Activated T-helper 1 cell treated with anti-CD3 and anti-CD28 coated beads, Interleukin-12 subunit alpha, Interleukin-12 subunit beta, Interleukin-2, Interleukin-4 antibody, amounts not matched to agents 30 ng/mL and 10 ng/mL and 1 ng/mL, durations not matched to agents 14 hours and 24 hours and 36 hours (primary cell): ENCODE results near the gene FLNA. TPM values are rescaled to one million over a fixed set of nuclear protein-coding genes. Genes with fewer than 3 reads are reported as not detected.

Source experiments
- DNase-seq: peaks from one replicate; pipeline ENCODE4 v3.0.0; 2021; ENCODE audit warnings: low spot score
- H3K27ac Mint-ChIP-seq: one replicate; pipeline ENCODE4 v1.8.0; 2021; ENCODE audit warnings: mild to moderate bottlenecking, mixed read lengths
- H3K27me3 Mint-ChIP-seq: one replicate; pipeline ENCODE4 v1.8.0; 2022; ENCODE audit warnings: mild to moderate bottlenecking, moderate library complexity, mixed read lengths; ENCODE audit not compliant: insufficient read depth
- H3K36me3 Mint-ChIP-seq: one replicate; pipeline ENCODE4 v1.8.0; 2021; ENCODE audit warnings: low read depth, mixed read lengths
- H3K4me1 Mint-ChIP-seq: one replicate; pipeline ENCODE4 v1.8.0; 2021; ENCODE audit warnings: low read depth, mixed read lengths
- H3K4me3 Mint-ChIP-seq: one replicate; pipeline ENCODE4 v1.8.0; 2021; ENCODE audit warnings: mild to moderate bottlenecking, moderate library complexity, mixed read lengths
- H3K9me3 Mint-ChIP-seq: one replicate; pipeline ENCODE4 v1.8.0; 2021; ENCODE audit warnings: mixed read lengths
- intact Hi-C: fragments of 100-400 bp; cut with micrococcal nuclease; formaldehyde crosslinking; loops from one replicate; pipeline ENCODE4 v1.15.1; 2024
- total RNA-seq: library from RNA; stranded (reverse); gene quantifications from 2 replicates; pipeline ENCODE4 v1.2.3, GENCODE V29; 2022

The FLNA gene
- total RNA-seq, 1 donor from 2014 or later, result 873 TPM

DNA sequence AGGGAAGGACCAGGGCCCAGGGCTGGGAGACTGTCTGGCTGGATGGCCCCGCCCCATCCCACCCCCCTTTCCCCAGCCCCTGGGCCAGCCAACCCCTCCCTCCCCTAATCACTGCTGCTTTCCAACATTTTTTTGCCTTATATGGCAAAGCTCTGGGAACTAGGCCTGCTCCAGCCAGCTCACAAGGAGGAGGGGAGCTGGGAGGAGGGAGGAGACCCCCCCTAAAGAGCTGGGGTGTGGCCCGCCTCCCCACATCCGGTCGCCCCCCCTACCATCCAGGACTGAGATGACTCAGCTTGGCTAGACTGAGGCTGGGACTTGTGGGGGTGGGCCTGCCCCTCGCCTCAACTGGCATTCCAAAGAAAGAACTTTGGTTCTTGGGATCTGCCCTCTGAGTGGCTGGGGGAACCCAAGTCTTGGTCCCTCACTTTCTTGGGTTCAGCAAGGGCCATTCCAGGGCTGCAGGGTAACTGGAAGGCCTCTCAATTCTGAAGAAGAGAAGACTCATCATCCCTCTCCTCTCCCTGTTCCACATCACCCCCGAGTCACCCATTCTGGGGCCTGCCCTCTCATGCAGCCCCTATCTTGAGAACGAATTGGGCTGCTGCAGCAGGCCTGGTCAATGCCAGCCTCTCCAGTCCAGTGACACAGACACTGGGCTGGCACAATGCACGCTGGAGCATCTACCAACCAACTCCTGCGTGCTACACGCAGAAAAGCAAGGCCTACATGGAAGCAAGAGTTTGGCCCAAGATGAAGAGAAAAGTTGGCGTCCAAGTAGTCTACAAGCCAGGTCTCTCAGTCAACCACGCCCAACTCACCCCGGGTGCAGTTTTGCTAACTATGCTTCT is 4.8 kb downstream of the FLNA start:
- Mint-ChIP-seq H3K4me3 (peak overlapping the region; percentile 95), H3K9me3 (no peaks in the 10 kb centered on the region)

GRCh38 chrX:154368630-154369448 is 5.6 kb downstream of the FLNA start:
- peak; percentile 82 for DNase-seq
- Mint-ChIP-seq H3K9me3 (no peaks in the 10 kb centered on the region), H3K36me3 (peaks cover 12% of the 10 kb centered on the region), H3K4me3 (peak overlapping the region; percentile 95), H3K4me1 (peaks cover 11% of the 10 kb centered on the region), H3K27me3 (no peaks in the 10 kb centered on the region), H3K27ac (peak overlapping the region; percentile 90)
- intact Hi-C loops, result loop anchor here (1.0 to 2.0 kb wide), 4 partner anchors 9 to 396 kb away; partner anchors contain the start of genes ATP6AP1, TAFAZZIN and TMEM187

More for the DNA sequence above, 4.8 kb downstream of the FLNA start:
- intact Hi-C loops, result loop anchor here (1.0 to 2.0 kb wide), 4 partner anchors 9 to 441 kb away; partner anchors contain the start of genes TAFAZZIN and TMEM187
- Mint-ChIP-seq H3K4me1 (peaks cover 11% of the 10 kb centered on the region), H3K27ac (peak overlapping the region; percentile 83), H3K36me3 (peaks cover 11% of the 10 kb centered on the region), H3K27me3 (no peaks in the 10 kb centered on the region)
- DNase-seq, result peak; percentile 61

DNA sequence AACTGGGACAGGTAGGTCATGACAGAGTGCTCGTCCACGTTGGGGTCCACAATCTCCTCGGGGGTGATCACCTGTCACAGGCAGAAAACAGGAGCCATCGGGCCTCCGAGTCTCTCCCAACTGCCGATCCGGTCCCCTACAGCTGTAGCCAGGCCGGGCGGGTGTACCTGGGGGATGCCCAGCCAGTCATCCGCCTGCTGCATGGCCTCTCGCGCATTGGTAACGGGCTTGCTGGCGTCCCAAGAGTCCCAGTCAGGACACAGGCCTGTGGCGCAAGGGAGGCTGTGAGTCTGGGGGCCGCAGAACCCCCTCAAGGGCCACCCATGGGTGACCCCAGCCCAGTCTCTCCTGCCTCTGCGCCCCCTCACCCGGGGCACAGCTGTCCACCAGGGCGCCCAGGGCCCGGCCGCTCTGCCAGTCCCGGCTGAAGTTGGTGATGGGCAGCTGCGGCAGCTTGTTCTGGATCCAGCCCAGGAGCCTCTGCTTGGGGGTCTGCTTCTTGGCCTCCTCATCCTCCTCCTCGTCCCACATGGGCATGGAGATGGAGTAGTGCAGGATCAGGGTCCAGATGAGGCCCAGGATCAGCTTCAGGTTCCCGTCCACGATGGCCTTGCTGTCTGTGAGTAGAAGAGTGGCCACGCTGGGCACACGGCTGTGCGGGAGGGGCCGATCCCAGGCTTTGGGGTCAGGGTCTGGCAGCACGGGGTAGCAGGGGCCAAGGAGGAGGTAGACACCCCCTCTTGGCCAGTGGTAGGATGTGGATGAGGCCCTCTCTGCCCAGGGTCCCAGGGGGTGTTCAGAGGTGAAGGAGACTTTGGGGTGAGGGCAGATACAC is 6.7 kb downstream of the FLNA start:
- Mint-ChIP-seq H3K9me3 (no peaks in the 10 kb centered on the region), H3K36me3 (peaks cover 17% of the 10 kb centered on the region), H3K4me1 (peaks cover 5% of the 10 kb centered on the region), H3K4me3 (peak overlapping the region; percentile 95), H3K27ac (peak overlapping the region; percentile 90), H3K27me3 (no peaks in the 10 kb centered on the region)
- no peak for DNase-seq
- intact Hi-C loops, result loop anchor here (1.0 to 2.0 kb wide), 3 partner anchors 43 to 395 kb away; partner anchors contain the start of genes ATP6AP1, TAFAZZIN and TMEM187

- H3K4me3 Mint-ChIP-seq, result no peak overlapping the region
- intact Hi-C loops, result no loop called here
- no peaks in the 10 kb centered on the region for H3K27me3 Mint-ChIP-seq
- H3K36me3 Mint-ChIP-seq, result peaks cover 19% of the 10 kb centered on the region
- H3K9me3 Mint-ChIP-seq, result no peaks in the 10 kb centered on the region
- no peak for DNase-seq
- peak overlapping the region; percentile 48 for H3K27ac Mint-ChIP-seq
- H3K4me1 Mint-ChIP-seq, result peaks cover 5% of the 10 kb centered on the region
Measured at GRCh38 chrX:154366666-154367055, 7.8 kb downstream of the FLNA start.

DNA sequence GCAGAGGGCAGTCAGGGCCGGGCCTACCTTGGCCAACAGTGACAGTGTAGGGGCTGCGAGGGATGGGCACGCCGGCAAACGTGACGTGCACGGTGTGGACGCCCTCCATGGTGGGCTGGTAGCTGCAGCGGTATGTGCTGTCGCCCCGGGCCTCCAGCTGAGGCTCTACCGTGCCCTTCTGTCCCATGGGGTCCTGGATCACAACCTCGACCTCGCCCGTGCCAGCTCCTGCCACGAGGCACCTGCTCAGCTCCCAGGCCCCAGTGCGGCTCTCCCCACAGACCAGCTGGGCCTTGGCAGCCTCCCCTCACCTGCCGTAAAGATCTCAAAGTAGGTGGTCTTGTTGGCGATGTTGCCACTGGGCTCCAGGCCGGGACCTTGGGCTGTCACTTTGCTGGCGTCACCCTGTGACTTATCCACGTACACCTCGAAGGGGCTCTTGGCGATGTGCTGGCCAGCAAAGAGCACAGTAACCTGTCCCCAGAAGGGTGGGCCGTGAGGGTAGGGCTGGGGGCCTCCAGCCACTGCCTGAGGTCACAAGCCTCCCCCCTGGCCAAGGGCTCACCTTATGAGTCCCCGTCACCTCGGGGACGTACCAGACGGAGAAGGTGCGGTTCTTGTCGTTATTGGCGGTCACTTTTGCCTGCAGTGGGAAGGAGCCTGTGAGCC is 8.3 kb downstream of the FLNA start:
- no peaks in the 10 kb centered on the region for H3K9me3 Mint-ChIP-seq
- DNase-seq, result no peak
- no peak overlapping the region for H3K27ac Mint-ChIP-seq
- H3K4me1 Mint-ChIP-seq, result peaks cover 5% of the 10 kb centered on the region
- peaks cover 19% of the 10 kb centered on the region for H3K36me3 Mint-ChIP-seq
- H3K27me3 Mint-ChIP-seq, result no peaks in the 10 kb centered on the region
- intact Hi-C loops, result no loop called here
- no peak overlapping the region for H3K4me3 Mint-ChIP-seq

GRCh38 chrX:154365052-154365600 is 9.3 kb downstream of the FLNA start:
- H3K27me3 Mint-ChIP-seq, result no peaks in the 10 kb centered on the region
- H3K27ac Mint-ChIP-seq, result peak overlapping the region; percentile 61
- H3K4me1 Mint-ChIP-seq, result peaks cover 5% of the 10 kb centered on the region
- H3K4me3 Mint-ChIP-seq, result no peak overlapping the region
- intact Hi-C loops, result no loop called here
- peaks cover 23% of the 10 kb centered on the region for H3K36me3 Mint-ChIP-seq
- no peaks in the 10 kb centered on the region for H3K9me3 Mint-ChIP-seq
- DNase-seq, result no peak

DNA sequence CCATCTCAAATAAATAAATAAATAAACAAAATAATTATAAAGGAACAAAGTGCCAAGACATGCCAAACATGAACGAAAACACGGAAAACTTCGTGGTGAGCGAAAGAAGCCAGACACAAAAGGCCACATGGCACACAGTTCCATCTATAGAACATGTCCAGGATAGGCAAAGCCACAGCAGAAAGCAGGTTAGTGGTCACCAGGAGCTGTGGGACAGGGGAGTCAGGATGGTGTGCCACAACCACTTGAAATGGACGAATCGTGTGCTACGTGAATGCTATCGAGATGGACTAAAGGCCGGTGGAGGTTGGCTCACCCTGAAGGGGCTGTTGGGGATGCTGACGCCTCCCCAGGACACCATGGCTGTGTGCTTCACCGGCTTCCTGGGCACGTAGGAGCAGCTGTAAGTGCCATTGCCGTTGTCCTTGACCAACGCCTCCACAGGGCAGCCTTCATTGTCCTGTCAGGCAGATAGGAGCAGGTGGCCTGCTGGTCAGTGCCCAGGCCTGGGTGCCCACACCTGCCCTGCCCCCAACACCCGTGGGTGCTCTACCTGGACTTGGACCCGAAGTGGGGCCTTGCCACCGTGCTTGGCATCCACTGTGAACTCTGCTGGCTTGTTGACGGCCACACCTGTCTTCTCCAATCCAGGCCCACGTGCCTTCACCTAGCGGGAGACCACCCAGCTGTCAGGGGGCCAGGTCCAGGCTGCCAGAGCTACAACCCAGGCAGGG is 10.6 kb downstream of the FLNA start:
- H3K4me3 Mint-ChIP-seq, result no peak overlapping the region
- no peaks in the 10 kb centered on the region for H3K9me3 Mint-ChIP-seq
- intact Hi-C loops, result no loop called here
- peaks cover 5% of the 10 kb centered on the region for H3K4me1 Mint-ChIP-seq
- no peak overlapping the region for H3K27ac Mint-ChIP-seq
- no peak for DNase-seq
- H3K36me3 Mint-ChIP-seq, result peaks cover 20% of the 10 kb centered on the region
- H3K27me3 Mint-ChIP-seq, result no peaks in the 10 kb centered on the region

GRCh38 chrX:154362085-154362742 is 12.2 kb downstream of the FLNA start:
- H3K27ac Mint-ChIP-seq, result no peak overlapping the region
- no peaks in the 10 kb centered on the region for H3K27me3 Mint-ChIP-seq
- H3K36me3 Mint-ChIP-seq, result peaks cover 26% of the 10 kb centered on the region
- no peak overlapping the region for H3K4me3 Mint-ChIP-seq
- H3K4me1 Mint-ChIP-seq, result no peaks in the 10 kb centered on the region
- H3K9me3 Mint-ChIP-seq, result no peaks in the 10 kb centered on the region
- intact Hi-C loops, result no loop called here
- DNase-seq, result no peak

DNA sequence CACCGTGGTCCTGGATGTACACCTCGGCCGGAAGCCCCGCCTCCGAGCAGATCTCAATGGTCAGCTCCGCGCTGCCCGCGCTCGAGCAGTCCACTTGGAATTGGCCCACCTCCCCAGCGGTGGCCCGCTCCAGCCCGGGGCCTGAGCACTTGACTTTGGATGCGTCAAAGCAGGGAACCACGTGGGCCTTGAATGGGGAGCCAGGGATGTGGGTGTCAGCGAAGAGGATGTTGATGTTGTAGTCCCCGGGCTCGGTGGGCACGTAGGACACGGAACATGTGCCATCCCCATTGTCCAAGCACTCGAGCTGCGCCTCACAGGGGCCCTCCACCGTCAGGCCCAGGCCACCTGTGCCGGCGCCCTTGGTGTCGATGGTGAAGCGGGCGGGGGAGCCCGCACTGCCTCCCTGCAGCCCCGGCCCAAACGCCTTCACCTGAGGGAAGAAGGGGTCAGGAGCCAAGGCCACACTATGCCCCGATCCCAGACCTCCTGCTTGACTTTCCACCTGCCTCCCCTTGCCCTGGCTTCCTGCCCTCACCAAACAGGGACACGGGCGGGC is 14.2 kb downstream of the FLNA start:
- peaks cover 29% of the 10 kb centered on the region for H3K36me3 Mint-ChIP-seq

DNA sequence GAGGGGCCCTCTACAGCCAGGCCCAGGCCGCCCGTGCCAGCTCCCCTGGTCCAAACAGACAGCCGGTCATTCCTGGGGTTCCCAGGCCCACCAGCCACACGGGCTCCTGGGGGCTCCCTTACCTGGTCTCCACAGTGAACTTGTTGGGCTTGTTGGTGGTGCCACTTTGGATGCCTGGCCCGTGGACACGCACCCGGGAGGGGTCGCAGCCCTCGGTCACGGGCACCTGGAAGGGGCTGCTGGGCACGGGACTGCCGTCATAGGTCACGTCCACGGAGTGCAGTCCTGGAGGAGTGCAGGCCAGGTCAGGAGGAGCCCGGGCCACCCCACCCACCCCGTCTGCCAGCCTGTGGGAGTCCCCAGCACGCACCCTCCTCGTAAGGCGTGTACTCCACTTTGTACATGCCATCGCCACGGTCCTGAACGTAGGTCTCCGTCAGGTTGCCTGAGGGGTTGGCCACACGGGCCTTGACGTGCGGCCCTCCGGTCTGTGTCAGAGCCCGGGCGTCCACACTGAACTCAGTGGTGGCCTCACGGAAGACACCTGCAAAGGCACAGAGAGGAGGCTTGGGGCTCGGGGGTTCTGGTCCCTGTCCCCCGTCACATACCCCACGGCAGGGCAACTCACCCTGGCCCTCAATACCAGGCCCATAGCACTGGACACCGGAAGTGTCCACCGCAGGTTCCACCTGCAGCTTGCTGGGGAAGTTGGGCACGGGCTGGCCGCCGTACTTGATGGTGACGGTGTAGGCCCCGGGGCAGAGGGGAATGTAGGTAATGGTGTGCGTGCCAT is 14.9 kb downstream of the FLNA start:
- Mint-ChIP-seq H3K27ac (no peak overlapping the region), H3K9me3 (no peaks in the 10 kb centered on the region), H3K36me3 (peaks cover 25% of the 10 kb centered on the region), H3K27me3 (no peaks in the 10 kb centered on the region), H3K4me1 (no peaks in the 10 kb centered on the region), H3K4me3 (no peak overlapping the region)
- no peak for DNase-seq
- intact Hi-C loops, result no loop called here

More for the DNA sequence above, 14.2 kb downstream of the FLNA start:
- Mint-ChIP-seq H3K27ac (no peak overlapping the region), H3K9me3 (no peaks in the 10 kb centered on the region), H3K4me3 (no peak overlapping the region), H3K27me3 (no peaks in the 10 kb centered on the region), H3K4me1 (no peaks in the 10 kb centered on the region)
- DNase-seq, result no peak
- intact Hi-C loops, result no loop called here
